ENCODE results near the gene BLOC1S5.
"Not testable (repeated sequence)": the region's sequence is repeated elsewhere in the genome, so short reads cannot be mapped to it uniquely, and the experiment has no call there.

Gene BLOC1S5

GRCh38 chr6:8061736-8062135, 2.5 kb downstream of the BLOC1S5 start:
- H3K4me3 ChIP-seq (ENCODE audit: low read length): no peak overlapping the region
- DNase-seq (ENCODE audit: low read depth): no peak
- TF ChIP-seq CTCF (IDR thresholded peaks at IDR 0.05; ENCODE audit: insufficient read depth, low read depth, low read length, missing control alignments): no peak

DNA sequence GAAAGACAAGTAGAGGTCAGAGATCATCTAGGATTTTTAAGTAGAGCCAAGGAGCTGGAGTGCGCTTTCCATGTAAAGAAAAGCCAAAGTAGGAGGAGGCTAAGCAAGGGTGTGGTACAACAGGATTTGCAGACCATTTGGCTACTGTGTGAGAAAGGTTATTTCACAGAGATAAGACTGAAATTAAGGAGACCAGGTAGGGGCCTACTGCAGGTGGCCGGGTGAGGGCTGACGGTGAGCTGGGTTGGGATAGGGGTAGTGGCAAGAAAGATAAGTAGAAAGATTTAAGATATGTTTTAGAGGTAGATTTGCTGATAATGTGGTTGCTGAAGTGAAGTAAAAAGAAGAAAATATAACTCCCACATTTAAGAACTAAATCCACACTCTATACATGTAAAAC, 3.8 kb downstream of the BLOC1S5 start:
- H3K4me3 ChIP-seq (ENCODE audit: low read length): no peak overlapping the region
- no peak for TF ChIP-seq CTCF (IDR thresholded peaks at IDR 0.05; ENCODE audit: insufficient read depth, low read depth, low read length, missing control alignments)
- no peak for DNase-seq (ENCODE audit: low read depth)

GRCh38 chr6:8059129-8059528, 5.1 kb downstream of the BLOC1S5 start:
- H3K4me3 ChIP-seq (ENCODE audit: low read length): no peak overlapping the region
- TF ChIP-seq CTCF (IDR thresholded peaks at IDR 0.05; ENCODE audit: insufficient read depth, low read depth, low read length, missing control alignments): no peak
- peak; percentile 47 for DNase-seq (ENCODE audit: low read depth)

DNA sequence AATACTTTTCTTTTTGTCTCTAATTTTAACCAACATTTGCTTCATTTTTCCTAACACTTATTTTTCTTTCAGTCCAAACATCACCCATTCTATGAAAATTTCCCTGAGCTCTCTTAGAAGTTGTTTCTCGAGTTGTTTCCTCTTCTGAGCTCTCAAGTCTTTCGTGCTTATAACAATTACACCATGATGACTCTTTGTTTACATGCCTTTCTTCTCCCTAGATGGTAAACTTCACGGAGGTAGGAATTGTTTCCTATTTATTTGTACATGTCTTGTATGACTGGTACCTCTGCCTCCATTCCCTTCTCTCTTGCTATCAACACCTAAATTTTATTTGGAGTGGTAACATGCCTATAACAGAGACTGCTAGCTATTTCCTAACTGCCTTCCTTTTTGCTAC, 6.4 kb downstream of the BLOC1S5 start:
- TF ChIP-seq CTCF (IDR thresholded peaks at IDR 0.05; ENCODE audit: insufficient read depth, low read depth, low read length, missing control alignments): no peak
- H3K4me3 ChIP-seq (ENCODE audit: low read length): no peak overlapping the region
- DNase-seq (ENCODE audit: low read depth): peak; percentile 22

DNA sequence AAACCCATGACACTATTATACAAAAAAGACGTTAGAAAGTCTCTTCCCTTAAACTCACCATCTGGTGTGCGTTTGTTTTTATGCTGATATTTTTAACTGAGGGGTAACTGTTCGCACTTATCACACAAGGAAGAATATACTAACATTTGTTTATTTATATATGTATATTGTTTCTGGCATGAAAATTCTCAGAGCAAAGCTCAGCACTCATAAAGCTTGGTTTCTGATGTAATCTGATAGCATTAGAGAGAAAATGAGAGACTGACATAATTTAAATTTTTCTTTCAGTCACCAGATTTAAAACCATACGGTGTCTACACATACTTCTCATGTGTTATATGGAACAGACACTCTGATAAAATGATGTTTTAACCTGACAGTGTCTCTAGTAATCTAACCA, 6.9 kb downstream of the BLOC1S5 start:
- H3K4me3 ChIP-seq (ENCODE audit: low read length): no peak overlapping the region
- TF ChIP-seq CTCF (IDR thresholded peaks at IDR 0.05; ENCODE audit: insufficient read depth, low read depth, low read length, missing control alignments): no peak
- no peak for DNase-seq (ENCODE audit: low read depth)

DNA sequence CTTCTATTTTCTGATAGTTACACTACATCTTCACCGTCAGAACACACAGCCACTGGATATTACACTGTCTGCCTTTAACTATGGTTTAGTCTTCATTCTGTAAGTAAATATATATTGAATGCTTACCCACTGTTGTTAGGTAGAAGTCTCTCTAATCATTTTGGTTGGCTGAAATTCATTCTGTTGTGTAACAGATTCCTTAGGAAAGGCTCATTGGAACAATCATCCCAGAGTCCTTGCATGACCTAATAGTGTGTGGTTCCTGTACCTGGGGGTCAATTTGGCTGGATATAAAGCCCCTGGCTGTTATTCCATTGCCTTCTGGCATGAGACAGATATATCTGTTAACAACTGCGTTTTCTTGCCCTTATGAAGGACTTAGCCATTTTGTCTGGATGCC, 9.9 kb downstream of the BLOC1S5 start:
- no peak for TF ChIP-seq CTCF (IDR thresholded peaks at IDR 0.05; ENCODE audit: insufficient read depth, low read depth, low read length, missing control alignments)
- no peak overlapping the region for H3K4me3 ChIP-seq (ENCODE audit: low read length)
- DNase-seq (ENCODE audit: low read depth): peak; percentile 28

GRCh38 chr6:8047541-8048292, 16.5 kb downstream of the BLOC1S5 start:
- no peak for TF ChIP-seq CTCF (IDR thresholded peaks at IDR 0.05; ENCODE audit: insufficient read depth, low read depth, low read length, missing control alignments)
- H3K4me3 ChIP-seq (ENCODE audit: low read length): no peak overlapping the region
- DNase-seq (ENCODE audit: low read depth): peak; percentile 73

GRCh38 chr6:8045769-8046168, 18.4 kb downstream of the BLOC1S5 start:
- DNase-seq (ENCODE audit: low read depth); H3K4me3 ChIP-seq (ENCODE audit: low read length): not testable (repeated sequence)
